Testis (tissue), 2 donors: Measurements from ENCODE around the gene MACO1.

Experiments used
- POLR2A ChIP-seq: fragments of 450-650 bp; IDR thresholded peaks from one replicate; pipeline ENCODE4 v1.6.1; 2017; ENCODE audit warnings: antibody characterized with exemption, mild to moderate bottlenecking, moderate library complexity
- TF ChIP-seq, protein P1 (sequence below), 3 experiments: fragments of 450-650 bp in 2 of 3; fragments of 200-600 bp in 1 of 3; sonication (generic) in 1 of 3; IDR thresholded peaks; one replicate each; pipeline ENCODE4 v1.5.1; 2016 to 2019; ENCODE audit warnings: antibody characterized with exemption in 3 of 3, mild to moderate bottlenecking in 2 of 3, moderate library complexity in 1 of 3

DNA sequence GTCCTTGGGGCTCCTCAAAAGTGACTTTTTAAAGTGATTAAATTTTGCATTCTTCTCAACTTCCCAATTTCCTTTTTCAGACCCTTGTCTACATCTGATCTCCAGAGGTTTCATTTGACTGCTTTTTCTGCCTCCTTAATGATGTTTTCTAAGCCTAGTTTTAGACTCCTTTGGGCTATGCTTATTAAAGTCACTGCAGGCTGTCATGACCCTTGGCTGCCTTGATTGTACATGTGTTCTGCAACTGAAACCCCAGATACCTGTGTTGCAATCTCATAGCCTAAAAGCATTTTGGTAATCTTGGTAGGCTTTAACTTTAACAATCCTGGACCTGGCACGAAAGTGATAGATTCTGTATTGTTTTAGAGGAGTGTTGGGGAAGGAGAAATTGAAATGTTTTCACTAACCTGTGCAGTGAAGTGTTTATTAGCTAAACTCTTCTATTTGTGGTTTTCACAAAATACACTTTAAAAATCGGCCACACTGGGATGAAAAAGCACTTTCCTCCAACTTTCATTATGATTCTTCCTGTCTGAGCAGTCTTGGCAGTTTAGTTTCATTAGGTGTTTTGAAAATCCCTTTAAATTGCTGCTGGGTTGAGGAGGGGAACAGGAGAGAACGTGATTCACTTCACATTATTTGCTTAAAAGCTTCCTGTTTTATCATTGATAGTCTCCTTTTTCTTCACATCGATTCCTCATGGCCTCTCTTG, 4.9 kb downstream of the MACO1 start:
- TF ChIP-seq, protein P1, sequence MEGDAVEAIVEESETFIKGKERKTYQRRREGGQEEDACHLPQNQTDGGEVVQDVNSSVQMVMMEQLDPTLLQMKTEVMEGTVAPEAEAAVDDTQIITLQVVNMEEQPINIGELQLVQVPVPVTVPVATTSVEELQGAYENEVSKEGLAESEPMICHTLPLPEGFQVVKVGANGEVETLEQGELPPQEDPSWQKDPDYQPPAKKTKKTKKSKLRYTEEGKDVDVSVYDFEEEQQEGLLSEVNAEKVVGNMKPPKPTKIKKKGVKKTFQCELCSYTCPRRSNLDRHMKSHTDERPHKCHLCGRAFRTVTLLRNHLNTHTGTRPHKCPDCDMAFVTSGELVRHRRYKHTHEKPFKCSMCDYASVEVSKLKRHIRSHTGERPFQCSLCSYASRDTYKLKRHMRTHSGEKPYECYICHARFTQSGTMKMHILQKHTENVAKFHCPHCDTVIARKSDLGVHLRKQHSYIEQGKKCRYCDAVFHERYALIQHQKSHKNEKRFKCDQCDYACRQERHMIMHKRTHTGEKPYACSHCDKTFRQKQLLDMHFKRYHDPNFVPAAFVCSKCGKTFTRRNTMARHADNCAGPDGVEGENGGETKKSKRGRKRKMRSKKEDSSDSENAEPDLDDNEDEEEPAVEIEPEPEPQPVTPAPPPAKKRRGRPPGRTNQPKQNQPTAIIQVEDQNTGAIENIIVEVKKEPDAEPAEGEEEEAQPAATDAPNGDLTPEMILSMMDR (IDR thresholded peaks at IDR 0.05) = no peak
- TF ChIP-seq POLR2A = no peak
